Measurements from ENCODE around the gene FBLN2. TPM values are rescaled to one million over a fixed set of nuclear protein-coding genes. Genes with fewer than 3 reads are reported as not detected.

The FBLN2 gene
- total and polyA plus RNA-seq, 7 donors = 12.8 to 59.4 (median 24.9) TPM

- intact Hi-C loops (cut with DNase I) = no loop called here
- Histone ChIP-seq H3K4me3 (no peak overlapping the region), H3K36me3 (ENCODE audit: insufficient read depth in 1 of 2, low read depth in 1 of 2) (peaks cover 0 to 17% of the 10 kb centered on the region in 2 donors), H3K27ac (no peak overlapping the region), H3K9me3 (no peaks in the 10 kb centered on the region), H3K4me1 (peaks cover 4% of the 10 kb centered on the region), H3K27me3 (ENCODE audit: insufficient read depth in 3 of 3, low read length in 2 of 3) (no peaks in the 10 kb centered on the region)
- TF ChIP-seq CTCF (IDR thresholded peaks at IDR 0.05) = no peak
- 93 to 96% (median 95%) methylated on average over 14 to 16 of the region's 16 CpGs for WGBS, 3 donors
- no peak for ATAC-seq
- DNase-seq = peak in 1 of 2 donors; percentile 40
These were observed 43.5 kb upstream of the FBLN2 start for GRCh38 chr3:13505147-13506130.

- Histone ChIP-seq H3K36me3 (ENCODE audit: insufficient read depth in 1 of 2, low read depth in 1 of 2) (peaks cover 0 to 15% of the 10 kb centered on the region in 2 donors), H3K9me3 (no peaks in the 10 kb centered on the region), H3K27ac (no peak overlapping the region), H3K4me3 (no peak overlapping the region), H3K4me1 (peaks cover 4% of the 10 kb centered on the region), H3K27me3 (ENCODE audit: insufficient read depth in 3 of 3, low read length in 2 of 3) (no peaks in the 10 kb centered on the region)
- intact Hi-C loops (cut with DNase I) = no loop called here
- WGBS, 3 donors = 100% methylated on average over 1 of the region's 1 CpG
- ATAC-seq (no peak), DNase-seq (no peak)
- TF ChIP-seq CTCF (IDR thresholded peaks at IDR 0.05) = no peak
These were observed 42.7 kb upstream of the FBLN2 start for GRCh38 chr3:13506239-13506638.

- H3K4me3 ChIP-seq = no peak overlapping the region
- peak in 1 of 2 donors; percentile 49 for DNase-seq
- H3K36me3 ChIP-seq (ENCODE audit: insufficient read depth in 1 of 2, low read depth in 1 of 2) = peaks cover 0 to 11% of the 10 kb centered on the region in 2 donors
- no peak for TF ChIP-seq CTCF (IDR thresholded peaks at IDR 0.05)
- no peaks in the 10 kb centered on the region for H3K27me3 ChIP-seq (ENCODE audit: insufficient read depth in 3 of 3, low read length in 2 of 3)
- no peaks in the 10 kb centered on the region for H3K9me3 ChIP-seq
- 74 to 77% (median 77%) methylated on average over 4 of the region's 4 CpGs for WGBS, 3 donors
- intact Hi-C loops (cut with DNase I) = no loop called here
- ATAC-seq = no peak
- peaks cover 4% of the 10 kb centered on the region for H3K4me1 ChIP-seq
- H3K27ac ChIP-seq = no peak overlapping the region
These were observed 42.2 kb upstream of the FBLN2 start for GRCh38 chr3:13506680-13507079.

- DNase-seq (no peak), ATAC-seq (no peak)
- intact Hi-C loops (cut with DNase I) = no loop called here
- peaks cover 0 to 10% of the 10 kb centered on the region in 2 donors for H3K36me3 ChIP-seq (ENCODE audit: insufficient read depth in 1 of 2, low read depth in 1 of 2)
- H3K9me3 ChIP-seq = no peaks in the 10 kb centered on the region
- H3K27ac ChIP-seq = no peak overlapping the region
- H3K4me3 ChIP-seq = no peak overlapping the region
- H3K27me3 ChIP-seq (ENCODE audit: insufficient read depth in 3 of 3, low read length in 2 of 3) = no peaks in the 10 kb centered on the region
- H3K4me1 ChIP-seq = peaks cover 4% of the 10 kb centered on the region
- no peak for TF ChIP-seq CTCF (IDR thresholded peaks at IDR 0.05)
- 69 to 85% (median 82%) methylated on average over 3 of the region's 3 CpGs for WGBS, 3 donors
These were observed 41.7 kb upstream of the FBLN2 start for GRCh38 chr3:13507247-13507569.
